Ishikawa (cell line): Measurements from ENCODE around the gene JAG2.

Experiments used
- CEBPB ChIP-seq: IDR thresholded peaks from 2 replicates; pipeline ENCODE4 v1.6.1; 2012
- CREB1 ChIP-seq: IDR thresholded peaks from 2 replicates; pipeline ENCODE4 v1.6.1; 2012; ENCODE audit warnings: low read depth
- EGR1 ChIP-seq: IDR thresholded peaks from 2 replicates; pipeline ENCODE4 v1.6.1; 2012
- EP300 ChIP-seq: IDR thresholded peaks from 2 replicates; pipeline ENCODE4 v1.6.1; 2012; ENCODE audit warnings: borderline replicate concordance
- FOXM1 ChIP-seq: IDR thresholded peaks from 2 replicates; pipeline ENCODE4 v1.6.1; 2012; ENCODE audit warnings: low read depth, borderline replicate concordance
- NFIC ChIP-seq: IDR thresholded peaks from 2 replicates; pipeline ENCODE4 v1.6.1; 2012
- RAD21 ChIP-seq: IDR thresholded peaks from 2 replicates; pipeline ENCODE4 v1.6.1; 2012; ENCODE audit warnings: low read depth
- TAF1 ChIP-seq: IDR thresholded peaks from 2 replicates; pipeline ENCODE4 v1.6.1; 2012; ENCODE audit warnings: low read depth, mild to moderate bottlenecking
- TCF12 ChIP-seq: IDR thresholded peaks from 2 replicates; pipeline ENCODE4 v1.6.1; 2012; ENCODE audit warnings: low read depth
- TEAD4 ChIP-seq: IDR thresholded peaks from 2 replicates; pipeline ENCODE4 v1.6.1; 2012
- YY1 ChIP-seq: IDR thresholded peaks from 2 replicates; pipeline ENCODE4 v1.6.1; 2012; ENCODE audit warnings: low read depth
- ZBTB7A ChIP-seq: IDR thresholded peaks from 2 replicates; pipeline ENCODE4 v1.6.1; 2012; ENCODE audit warnings: low read depth
- TF ChIP-seq, protein P1 (sequence below): IDR thresholded peaks from 2 replicates; pipeline ENCODE4 v1.6.1; 2012
- TF ChIP-seq, protein P2 (sequence below): IDR thresholded peaks from 2 replicates; pipeline ENCODE4 v1.6.1; 2012
- TF ChIP-seq, protein P3 (sequence below): IDR thresholded peaks from 2 replicates; pipeline ENCODE4 v1.6.1; 2012; ENCODE audit warnings: low read depth, mild to moderate bottlenecking

JAG2 gene

DNA sequence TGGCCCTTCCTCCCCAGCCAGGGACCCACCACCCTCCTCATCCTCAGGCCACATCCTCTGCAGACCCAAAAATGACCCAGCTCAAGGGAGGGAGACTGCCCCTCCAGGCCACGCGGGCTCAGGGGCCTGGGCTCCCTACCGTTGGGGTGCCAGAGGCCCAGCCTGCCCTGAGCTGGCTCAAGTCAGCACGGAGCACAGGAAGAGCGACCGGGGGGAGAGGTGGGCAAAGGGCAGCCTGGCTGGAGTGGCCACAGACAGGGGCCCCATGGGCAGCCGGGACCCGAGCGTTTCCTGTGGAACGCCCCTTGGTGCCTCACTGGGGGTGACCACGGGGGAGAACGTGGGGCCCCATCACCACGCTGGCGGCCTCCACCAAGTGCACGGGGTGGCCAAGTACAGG lies 10.7 kb downstream of the JAG2 start:
- TF ChIP-seq EGR1 = no peak
- no peak for TF ChIP-seq ZBTB7A
- no peak for TF ChIP-seq YY1
- TF ChIP-seq, protein P1, sequence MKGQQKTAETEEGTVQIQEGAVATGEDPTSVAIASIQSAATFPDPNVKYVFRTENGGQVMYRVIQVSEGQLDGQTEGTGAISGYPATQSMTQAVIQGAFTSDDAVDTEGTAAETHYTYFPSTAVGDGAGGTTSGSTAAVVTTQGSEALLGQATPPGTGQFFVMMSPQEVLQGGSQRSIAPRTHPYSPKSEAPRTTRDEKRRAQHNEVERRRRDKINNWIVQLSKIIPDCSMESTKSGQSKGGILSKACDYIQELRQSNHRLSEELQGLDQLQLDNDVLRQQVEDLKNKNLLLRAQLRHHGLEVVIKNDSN = no peak
- no peak for TF ChIP-seq CEBPB
- TF ChIP-seq FOXM1 = no peak
- TF ChIP-seq TCF12 = no peak
- TF ChIP-seq, protein P2, sequence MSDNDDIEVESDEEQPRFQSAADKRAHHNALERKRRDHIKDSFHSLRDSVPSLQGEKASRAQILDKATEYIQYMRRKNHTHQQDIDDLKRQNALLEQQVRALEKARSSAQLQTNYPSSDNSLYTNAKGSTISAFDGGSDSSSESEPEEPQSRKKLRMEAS = no peak
- TF ChIP-seq, protein P3, sequence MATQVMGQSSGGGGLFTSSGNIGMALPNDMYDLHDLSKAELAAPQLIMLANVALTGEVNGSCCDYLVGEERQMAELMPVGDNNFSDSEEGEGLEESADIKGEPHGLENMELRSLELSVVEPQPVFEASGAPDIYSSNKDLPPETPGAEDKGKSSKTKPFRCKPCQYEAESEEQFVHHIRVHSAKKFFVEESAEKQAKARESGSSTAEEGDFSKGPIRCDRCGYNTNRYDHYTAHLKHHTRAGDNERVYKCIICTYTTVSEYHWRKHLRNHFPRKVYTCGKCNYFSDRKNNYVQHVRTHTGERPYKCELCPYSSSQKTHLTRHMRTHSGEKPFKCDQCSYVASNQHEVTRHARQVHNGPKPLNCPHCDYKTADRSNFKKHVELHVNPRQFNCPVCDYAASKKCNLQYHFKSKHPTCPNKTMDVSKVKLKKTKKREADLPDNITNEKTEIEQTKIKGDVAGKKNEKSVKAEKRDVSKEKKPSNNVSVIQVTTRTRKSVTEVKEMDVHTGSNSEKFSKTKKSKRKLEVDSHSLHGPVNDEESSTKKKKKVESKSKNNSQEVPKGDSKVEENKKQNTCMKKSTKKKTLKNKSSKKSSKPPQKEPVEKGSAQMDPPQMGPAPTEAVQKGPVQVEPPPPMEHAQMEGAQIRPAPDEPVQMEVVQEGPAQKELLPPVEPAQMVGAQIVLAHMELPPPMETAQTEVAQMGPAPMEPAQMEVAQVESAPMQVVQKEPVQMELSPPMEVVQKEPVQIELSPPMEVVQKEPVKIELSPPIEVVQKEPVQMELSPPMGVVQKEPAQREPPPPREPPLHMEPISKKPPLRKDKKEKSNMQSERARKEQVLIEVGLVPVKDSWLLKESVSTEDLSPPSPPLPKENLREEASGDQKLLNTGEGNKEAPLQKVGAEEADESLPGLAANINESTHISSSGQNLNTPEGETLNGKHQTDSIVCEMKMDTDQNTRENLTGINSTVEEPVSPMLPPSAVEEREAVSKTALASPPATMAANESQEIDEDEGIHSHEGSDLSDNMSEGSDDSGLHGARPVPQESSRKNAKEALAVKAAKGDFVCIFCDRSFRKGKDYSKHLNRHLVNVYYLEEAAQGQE = no peak
- TF ChIP-seq EP300 = no peak
- TF ChIP-seq RAD21 = no peak
- TF ChIP-seq TAF1 = no peak
- no peak for TF ChIP-seq NFIC
- TF ChIP-seq CREB1 = no peak
- no peak for TF ChIP-seq TEAD4

DNA sequence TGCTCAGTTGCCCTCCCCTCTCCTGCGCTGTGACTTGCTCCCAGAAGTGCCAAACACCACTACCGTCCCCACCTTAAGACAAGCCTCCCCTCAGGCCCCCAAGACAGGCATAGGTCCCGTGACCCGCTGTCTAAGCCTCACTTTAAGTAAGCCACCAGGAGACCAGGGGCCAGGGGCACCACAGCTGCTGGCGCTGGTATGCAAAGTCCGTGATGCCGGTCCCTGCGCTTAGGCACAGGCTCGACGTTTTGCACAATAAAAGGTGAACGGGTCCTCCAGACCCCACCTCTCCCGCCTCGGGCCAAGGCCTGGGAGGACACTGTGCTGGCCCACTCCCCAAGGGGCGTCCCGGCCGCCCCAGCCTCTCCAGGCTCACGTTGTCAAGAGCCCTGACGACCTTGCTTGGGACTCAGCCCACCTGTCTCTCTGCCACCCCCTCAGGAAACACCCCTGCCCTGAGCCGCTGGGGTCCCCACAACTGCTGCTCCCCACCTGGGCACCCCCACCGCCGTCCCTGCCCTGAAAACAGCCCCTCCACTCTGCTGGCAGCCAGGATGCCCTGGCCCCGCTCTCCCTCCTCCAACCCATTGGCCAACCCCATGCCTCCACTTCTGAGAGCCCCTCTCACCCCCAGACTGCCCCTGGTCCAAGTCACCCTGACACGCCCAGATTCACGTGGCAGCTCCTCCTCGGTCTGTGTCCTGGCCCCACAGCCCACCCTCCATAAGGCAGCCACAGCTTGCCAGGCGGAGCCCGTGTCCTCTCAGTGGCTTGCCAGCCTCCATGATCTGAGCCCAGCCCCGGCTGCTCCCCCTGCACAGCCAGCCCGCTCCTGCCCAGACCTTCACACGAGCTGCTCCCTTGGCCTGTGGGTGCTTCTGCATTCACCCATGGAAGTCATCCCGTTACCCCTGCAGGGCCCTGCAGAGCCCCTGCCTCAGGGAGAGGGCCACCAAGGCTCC lies 11.9 kb downstream of the JAG2 start:
- TF ChIP-seq CREB1 (no peak), CEBPB (no peak)
- TF ChIP-seq, protein P3 = no peak

DNA sequence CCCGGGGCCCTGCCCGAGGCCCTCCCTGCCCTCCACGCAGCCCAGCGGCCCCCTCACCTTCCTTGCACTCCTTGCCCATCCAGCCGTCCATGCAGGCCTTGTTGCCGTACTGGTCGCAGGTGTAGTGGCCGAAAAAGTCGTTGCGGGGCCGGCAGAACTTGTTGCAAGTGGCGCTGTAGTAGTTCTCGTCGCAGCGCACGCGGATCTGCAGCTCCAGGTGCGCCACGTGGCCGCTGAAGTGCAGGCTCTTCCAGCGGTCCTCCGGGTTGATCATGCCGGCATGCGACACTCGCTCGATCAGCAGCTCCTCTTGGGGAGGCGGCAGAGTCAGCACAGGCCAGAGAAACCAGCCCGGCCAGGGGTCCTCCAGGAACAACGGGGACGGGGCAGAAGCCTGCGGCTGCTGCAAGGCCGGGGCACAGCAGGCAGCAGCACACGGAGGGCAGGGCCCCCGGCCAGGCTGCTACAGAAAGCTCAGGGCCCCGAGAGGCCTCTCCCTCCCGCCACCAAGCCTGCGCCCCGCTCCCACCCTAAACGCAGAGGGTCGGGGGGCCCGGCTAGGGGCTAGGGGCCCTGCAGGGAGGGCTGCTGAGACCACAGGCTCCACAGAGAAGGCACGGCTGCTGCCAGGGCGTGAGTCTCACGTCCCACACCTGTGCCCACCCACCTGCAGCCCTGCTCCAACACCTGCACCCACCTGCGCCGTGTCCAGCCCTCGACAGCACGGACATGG lies 12.7 kb downstream of the JAG2 start:
- TF ChIP-seq NFIC (no peak), TCF12 (no peak), CEBPB (no peak), TAF1 (no peak), CREB1 (no peak), RAD21 (no peak), EP300 (no peak)
- TF ChIP-seq, protein P3 = no peak

DNA sequence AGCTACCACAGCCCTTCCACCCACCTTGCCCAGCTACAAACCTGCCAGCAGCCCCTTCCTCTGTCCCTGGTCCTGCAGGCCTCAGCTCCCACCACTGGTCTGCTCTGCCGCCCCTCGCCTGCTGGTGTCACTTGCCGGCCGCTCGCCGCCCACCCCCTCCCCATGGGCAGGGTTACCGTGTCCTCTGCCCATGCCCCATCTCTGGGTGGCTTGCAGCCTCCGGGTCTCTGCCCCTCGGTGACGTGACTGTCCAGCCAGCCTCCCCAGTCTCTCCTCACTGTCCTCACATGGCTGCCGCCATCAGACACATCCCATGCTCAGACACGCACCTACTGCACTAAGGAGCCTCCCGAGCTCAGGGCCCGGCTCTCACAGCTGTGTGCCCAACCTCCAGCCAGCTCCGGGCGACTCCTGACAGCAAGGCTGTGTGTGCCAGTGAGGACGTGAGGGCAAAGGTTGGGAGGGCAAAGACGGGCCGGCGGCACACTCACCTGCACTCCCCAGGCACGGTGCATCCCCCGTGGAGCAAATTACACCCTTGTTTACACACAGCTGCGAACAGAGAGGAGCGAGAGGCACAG lies 13.4 kb downstream of the JAG2 start:
- TF ChIP-seq FOXM1 (no peak), YY1 (no peak), TEAD4 (no peak), CREB1 (no peak), EP300 (no peak), TAF1 (no peak), NFIC (no peak), EGR1 (no peak), RAD21 (no peak), TCF12 (no peak)
- TF ChIP-seq, protein P1 = no peak
- TF ChIP-seq, protein P3 = no peak
- TF ChIP-seq, protein P2 = no peak
